Skeletal muscle tissue (tissue), 4 donors: ENCODE results near the gene KEL. TPM values are rescaled to one million over a fixed set of nuclear protein-coding genes. Genes with fewer than 3 reads are reported as not detected.

Experiments used
- H3K27ac ChIP-seq: one replicate; pipeline ENCODE4 v1.7.0; 2013; ENCODE audit warnings: mild to moderate bottlenecking, low read depth, low read length, inconsistent platforms
- H3K27me3 ChIP-seq, 3 donors: one replicate each; pipeline ENCODE4 v1.7.0; 2013; ENCODE audit warnings: low read length in 3 of 3; ENCODE audit not compliant: control insufficient read depth in 3 of 3, insufficient read depth in 3 of 3
- H3K36me3 ChIP-seq, 3 donors: one replicate each; pipeline ENCODE4 v1.7.0; 2013; ENCODE audit warnings: low read length in 3 of 3; ENCODE audit not compliant: control insufficient read depth in 3 of 3, insufficient read depth in 3 of 3
- H3K4me1 ChIP-seq, 3 donors: one replicate each; pipeline ENCODE4 v1.7.0; 2013; ENCODE audit warnings: low read length in 3 of 3, mild to moderate bottlenecking in 3 of 3; ENCODE audit not compliant: control insufficient read depth in 3 of 3, insufficient read depth in 3 of 3
- H3K4me3 ChIP-seq, 3 donors: one replicate each; pipeline ENCODE4 v1.7.0; 2013; ENCODE audit warnings: low read length in 3 of 3
- H3K9ac ChIP-seq, 3 donors: one replicate each; pipeline ENCODE4 v1.7.0; 2013; ENCODE audit warnings: low read length in 3 of 3, mild to moderate bottlenecking in 3 of 3, moderate library complexity in 2 of 3, low read depth in 1 of 3
- H3K9me3 ChIP-seq, 3 donors: one replicate each; pipeline ENCODE4 v1.7.0; 2013; ENCODE audit warnings: low read length in 3 of 3; ENCODE audit not compliant: control insufficient read depth in 3 of 3
- total RNA-seq: library from RNA; depleted of rRNA; stranded (reverse); fragments of >200 nt; gene quantifications from one replicate; pipeline ENCODE4 v1.2.3, GENCODE V29; 2014
- donor health status: Osteomylitis.

The KEL gene, protein sequence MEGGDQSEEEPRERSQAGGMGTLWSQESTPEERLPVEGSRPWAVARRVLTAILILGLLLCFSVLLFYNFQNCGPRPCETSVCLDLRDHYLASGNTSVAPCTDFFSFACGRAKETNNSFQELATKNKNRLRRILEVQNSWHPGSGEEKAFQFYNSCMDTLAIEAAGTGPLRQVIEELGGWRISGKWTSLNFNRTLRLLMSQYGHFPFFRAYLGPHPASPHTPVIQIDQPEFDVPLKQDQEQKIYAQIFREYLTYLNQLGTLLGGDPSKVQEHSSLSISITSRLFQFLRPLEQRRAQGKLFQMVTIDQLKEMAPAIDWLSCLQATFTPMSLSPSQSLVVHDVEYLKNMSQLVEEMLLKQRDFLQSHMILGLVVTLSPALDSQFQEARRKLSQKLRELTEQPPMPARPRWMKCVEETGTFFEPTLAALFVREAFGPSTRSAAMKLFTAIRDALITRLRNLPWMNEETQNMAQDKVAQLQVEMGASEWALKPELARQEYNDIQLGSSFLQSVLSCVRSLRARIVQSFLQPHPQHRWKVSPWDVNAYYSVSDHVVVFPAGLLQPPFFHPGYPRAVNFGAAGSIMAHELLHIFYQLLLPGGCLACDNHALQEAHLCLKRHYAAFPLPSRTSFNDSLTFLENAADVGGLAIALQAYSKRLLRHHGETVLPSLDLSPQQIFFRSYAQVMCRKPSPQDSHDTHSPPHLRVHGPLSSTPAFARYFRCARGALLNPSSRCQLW
- 3.1 TPM for total RNA-seq

DNA sequence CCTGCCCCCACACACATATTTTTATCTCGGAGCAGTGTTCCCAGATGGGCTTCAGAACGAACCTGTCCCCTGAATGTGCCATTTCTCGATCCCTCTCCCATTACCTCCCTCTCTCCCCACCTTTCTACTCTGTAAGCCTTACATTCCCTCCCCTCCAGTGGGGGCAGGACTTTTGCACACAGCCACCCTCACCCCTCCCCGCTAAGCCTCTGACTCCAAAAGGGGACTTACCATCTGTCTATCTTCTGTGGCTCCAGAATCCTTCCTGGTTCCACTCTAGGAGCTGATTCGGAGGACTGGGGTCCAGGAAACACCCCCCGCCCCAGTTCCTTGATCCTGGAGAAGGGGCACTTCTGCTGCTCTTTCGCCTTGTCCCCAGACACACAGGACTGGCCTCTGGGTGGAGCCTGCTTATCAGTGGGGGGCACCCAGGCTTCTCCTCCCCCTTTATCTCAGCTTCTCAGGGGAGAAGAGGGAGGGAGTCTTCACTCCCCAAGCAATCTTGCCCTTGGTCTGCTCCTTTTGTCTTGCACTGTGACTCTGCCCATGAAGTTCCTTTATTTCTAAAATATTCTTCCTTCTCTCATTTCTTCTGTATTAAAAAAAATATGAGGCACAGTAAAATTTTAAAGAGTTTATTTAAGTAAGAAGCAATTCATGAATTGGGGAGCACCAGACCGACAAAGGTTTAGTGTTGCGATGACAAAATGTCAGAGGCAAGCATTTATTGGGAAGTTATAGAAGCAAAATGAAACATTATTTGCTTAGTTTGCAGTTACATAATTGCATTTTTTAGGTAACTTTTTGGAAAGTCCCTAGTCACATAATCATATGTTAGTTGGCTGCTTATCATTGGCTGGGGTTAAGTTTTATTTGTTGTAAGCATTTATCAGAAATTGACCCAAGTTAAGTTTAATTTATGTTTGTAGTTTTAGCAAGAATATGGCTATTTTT is at the start of gene KEL:
Gene KEL, minus strand, starts transcription at position 391 of the 954 bp plus-strand sequence. Its CDS starts 157 bp downstream, at position 234.
- Histone ChIP-seq H3K36me3 (no peaks in the 10 kb centered on the region), H3K9me3 (no peaks in the 10 kb centered on the region), H3K27me3 (peaks cover 0 to 7% (median 0%) of the 10 kb centered on the region in 3 donors), H3K4me1 (no peaks in the 10 kb centered on the region), H3K9ac (no peak within 1 kb of the TSS), H3K27ac (no peak within 1 kb of the TSS), H3K4me3 (no peak within 1 kb of the TSS)

DNA sequence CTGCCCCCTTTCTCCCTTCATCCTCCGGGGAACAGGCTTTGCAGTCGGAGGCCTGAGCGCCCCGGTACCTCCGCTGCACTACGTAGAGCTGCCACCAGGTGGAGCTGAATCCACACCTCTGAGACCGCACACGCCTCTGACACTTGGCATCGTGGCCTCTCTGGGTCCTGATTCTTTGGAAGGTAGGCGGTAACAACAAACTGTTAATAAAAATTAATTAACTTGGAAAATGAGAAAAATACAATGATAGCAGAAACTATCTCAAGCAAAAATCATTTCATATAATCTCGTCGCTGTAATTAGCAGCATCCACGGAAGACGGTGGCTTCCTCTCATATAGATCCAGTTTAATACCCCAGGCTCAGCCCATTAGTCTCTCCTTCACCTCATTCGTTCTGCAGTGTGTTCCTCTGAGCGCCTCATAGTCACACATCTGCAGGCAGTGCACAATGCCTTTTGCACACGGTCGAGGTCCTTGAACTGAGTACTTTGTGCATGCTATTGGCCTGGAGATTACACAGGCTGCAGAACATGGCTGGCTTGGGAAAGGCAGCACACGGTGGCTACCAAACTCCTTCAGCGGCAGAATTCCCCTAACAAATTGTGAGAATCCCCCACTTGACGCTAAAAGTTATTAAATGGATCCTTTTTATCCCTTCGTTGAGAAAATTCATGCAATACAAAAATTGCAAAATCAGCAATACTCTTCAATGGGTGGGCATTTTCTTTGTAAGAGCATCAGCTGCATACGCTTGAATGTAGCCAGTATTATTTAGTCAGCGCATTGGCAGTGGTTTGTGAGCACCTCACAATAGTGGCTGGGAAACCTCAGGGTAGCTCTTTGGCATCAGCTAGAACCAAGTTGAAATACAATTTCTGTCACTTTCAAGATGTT is 46.1 kb upstream of the KEL start:
- Histone ChIP-seq H3K9me3 (no peaks in the 10 kb centered on the region), H3K4me3 (no peak overlapping the region), H3K9ac (no peak overlapping the region), H3K4me1 (peaks cover 0 to 2% (median 0%) of the 10 kb centered on the region in 3 donors), H3K27ac (no peak overlapping the region), H3K27me3 (peaks cover 0 to 2% (median 0%) of the 10 kb centered on the region in 3 donors), H3K36me3 (no peaks in the 10 kb centered on the region)

DNA sequence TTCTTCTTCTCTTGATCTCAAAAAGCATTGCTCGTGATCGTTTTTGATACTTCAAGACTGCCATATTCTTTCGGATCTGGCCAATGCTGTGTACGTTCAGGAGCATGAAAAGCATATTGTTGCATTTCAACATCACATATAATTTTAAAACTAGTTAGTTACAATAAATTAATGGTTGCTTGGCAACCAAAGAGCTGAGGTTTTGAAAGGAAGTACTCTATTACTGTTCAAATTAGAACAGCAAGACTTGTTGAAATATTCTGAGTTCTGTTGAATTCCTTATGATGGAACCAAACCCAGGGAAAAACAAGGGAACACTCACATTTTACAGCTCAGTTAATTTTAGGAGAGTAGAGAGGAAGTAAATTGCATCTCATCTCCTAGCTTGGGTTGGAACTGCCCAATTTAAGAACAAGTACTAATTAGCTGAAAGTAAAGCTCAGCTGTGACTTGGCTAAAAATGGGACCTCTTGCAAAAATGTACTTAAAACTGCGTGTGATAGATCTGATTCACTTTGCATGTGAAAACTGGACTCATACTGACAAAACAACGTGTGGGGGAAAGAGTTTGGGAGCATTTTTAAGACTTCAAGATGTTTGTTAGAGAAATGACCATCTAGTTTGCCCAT is 43.6 kb upstream of the KEL start:
- Histone ChIP-seq H3K9me3 (peaks cover 0 to 3% (median 0%) of the 10 kb centered on the region in 3 donors), H3K36me3 (no peaks in the 10 kb centered on the region), H3K27me3 (peaks cover 0 to 2% (median 0%) of the 10 kb centered on the region in 3 donors), H3K9ac (no peak overlapping the region), H3K27ac (no peak overlapping the region), H3K4me1 (no peaks in the 10 kb centered on the region), H3K4me3 (no peak overlapping the region)

DNA sequence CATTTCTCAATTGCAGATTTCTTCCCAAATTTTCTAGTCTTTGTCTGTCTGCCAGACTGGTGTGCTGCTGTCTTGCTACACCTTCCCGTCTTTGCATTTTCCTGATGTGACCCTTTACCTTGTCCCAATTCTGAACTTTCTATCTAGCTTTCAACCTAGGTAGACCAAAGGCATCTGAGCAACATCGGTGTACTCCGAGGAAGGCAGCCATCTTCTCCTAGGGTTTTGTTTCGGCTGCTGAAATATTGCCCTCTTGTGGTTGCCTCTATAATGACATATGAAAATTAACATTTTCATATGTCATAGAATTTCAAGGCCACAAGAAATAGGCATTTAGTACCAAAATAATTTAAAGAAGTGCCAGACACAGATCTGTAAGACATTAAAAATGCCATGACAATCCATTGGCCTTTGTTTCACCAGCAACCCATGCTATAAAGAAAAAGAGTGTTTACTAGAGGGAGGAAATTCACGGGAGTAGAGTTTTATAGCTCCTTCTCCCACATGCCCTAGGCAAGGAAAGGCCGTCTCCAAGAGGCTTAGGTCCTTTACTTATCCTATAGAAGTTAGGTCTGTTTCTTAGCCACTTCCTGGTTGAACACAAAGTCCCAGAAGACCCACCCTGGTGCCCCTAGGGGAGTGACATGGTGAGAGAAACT is 41.4 kb upstream of the KEL start:
- H3K27me3 ChIP-seq, result peaks cover 0 to 2% (median 0%) of the 10 kb centered on the region in 3 donors
- peak overlapping the region in 1 of 3 donors; percentile 59 for H3K4me3 ChIP-seq
- H3K36me3 ChIP-seq, result no peaks in the 10 kb centered on the region
- no peaks in the 10 kb centered on the region for H3K4me1 ChIP-seq
- peaks cover 0 to 3% (median 0%) of the 10 kb centered on the region in 3 donors for H3K9me3 ChIP-seq
- H3K27ac ChIP-seq, result no peak overlapping the region
- no peak overlapping the region for H3K9ac ChIP-seq

DNA sequence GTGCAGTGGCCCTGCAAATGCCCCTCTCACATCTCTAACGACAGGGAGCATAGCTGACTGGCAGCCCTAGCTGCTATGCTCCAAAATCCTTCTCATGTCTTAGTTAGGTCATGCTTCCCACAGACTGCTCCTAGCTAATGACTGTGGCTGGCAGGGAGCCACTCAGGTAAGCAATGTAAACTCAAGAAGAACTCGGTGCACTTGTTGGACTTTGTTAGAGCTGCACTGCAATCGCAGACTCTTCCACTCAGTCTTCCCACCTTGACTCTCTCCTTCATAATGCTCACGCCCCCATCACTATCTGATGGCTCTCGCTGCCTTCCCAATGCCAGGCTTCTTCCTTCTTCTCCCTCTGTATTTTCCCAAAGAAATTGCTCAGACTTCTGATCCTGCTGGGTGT is 40.7 kb upstream of the KEL start:
- H3K4me1 ChIP-seq, result no peaks in the 10 kb centered on the region
- H3K9me3 ChIP-seq, result peaks cover 0 to 3% (median 0%) of the 10 kb centered on the region in 3 donors
- H3K9ac ChIP-seq, result no peak overlapping the region
- no peaks in the 10 kb centered on the region for H3K36me3 ChIP-seq
- no peak overlapping the region for H3K27ac ChIP-seq
- H3K27me3 ChIP-seq, result peaks cover 0 to 2% (median 0%) of the 10 kb centered on the region in 3 donors
- no peak overlapping the region for H3K4me3 ChIP-seq

DNA sequence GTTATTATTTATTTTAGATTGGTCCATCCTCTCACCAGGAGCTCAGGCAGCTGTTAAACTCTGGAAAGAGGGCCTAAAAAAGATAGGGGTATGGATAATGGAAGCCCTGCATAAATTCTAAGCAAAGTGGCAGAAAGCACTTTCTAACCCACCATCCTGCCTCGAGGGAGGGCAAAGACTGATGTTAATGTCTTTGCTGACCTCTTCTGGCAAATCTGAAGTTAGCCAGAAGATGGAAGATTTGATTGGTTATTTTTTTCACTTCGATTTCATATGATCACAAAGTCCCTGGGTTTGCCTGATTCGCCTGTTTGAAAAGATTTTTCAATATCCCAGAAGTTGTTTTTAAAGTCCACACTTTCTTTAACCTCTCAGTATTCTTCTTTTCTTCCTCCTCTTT is 39.9 kb upstream of the KEL start:
- H3K9me3 ChIP-seq, result peaks cover 0 to 3% (median 0%) of the 10 kb centered on the region in 3 donors
- no peak overlapping the region for H3K9ac ChIP-seq
- no peaks in the 10 kb centered on the region for H3K36me3 ChIP-seq

DNA sequence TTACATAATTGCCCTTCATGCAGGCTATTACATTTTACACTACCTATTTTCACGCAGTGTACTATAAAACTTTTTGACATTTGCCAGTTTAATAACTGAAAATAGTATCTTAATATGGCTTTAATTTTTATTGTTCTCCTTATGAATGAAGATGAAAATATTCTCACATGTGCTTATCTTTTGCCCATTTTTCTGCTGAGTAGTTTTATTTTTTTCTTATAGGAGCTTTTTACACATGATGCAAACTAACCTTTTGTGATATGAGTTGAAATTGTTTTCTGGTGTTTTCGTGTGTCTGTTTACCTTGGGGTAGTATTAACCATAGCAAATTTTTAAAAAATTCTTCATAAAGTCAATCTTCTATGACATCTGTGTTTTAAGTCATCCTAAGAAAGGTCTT is 38.5 kb upstream of the KEL start:
- Histone ChIP-seq H3K27me3 (no peaks in the 10 kb centered on the region), H3K9ac (no peak overlapping the region), H3K27ac (no peak overlapping the region), H3K4me3 (no peak overlapping the region), H3K4me1 (no peaks in the 10 kb centered on the region), H3K36me3 (no peaks in the 10 kb centered on the region), H3K9me3 (peaks cover 0 to 3% (median 0%) of the 10 kb centered on the region in 3 donors)

More for the DNA sequence above, 39.9 kb upstream of the KEL start:
- no peaks in the 10 kb centered on the region for H3K4me1 ChIP-seq
- H3K27me3 ChIP-seq, result peaks cover 0 to under 1% (median 0%) of the 10 kb centered on the region in 3 donors
- H3K4me3 ChIP-seq, result no peak overlapping the region
- H3K27ac ChIP-seq, result no peak overlapping the region

DNA sequence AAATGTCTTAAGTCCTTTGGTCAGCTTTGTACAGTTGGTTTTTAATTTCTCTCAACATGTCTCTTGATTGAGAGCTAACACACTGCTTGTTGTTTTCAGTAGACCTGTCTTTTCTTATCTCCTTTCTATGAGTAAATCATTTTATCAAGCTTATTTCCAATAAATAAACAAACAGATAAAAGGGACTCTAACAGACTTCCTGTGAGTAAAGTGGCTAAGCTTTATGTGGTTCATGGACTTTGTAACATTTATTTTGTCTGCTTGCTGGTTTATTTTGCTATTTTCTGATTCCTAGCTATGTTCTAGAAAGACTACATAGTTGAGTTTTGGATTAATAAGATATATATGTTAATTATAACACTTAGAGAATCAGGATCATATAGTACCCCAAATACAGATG is 37.6 kb upstream of the KEL start:
- Histone ChIP-seq H3K9ac (no peak overlapping the region), H3K4me1 (no peaks in the 10 kb centered on the region), H3K9me3 (peaks cover 0 to 3% (median 0%) of the 10 kb centered on the region in 3 donors), H3K27ac (no peak overlapping the region), H3K36me3 (no peaks in the 10 kb centered on the region), H3K4me3 (no peak overlapping the region), H3K27me3 (no peaks in the 10 kb centered on the region)
